GM10248 (cell line): Measurements from ENCODE around the gene GALK1.
A peak's percentile ranks its signal among the peaks of the same experiment; 100 is the strongest.

Experiments
- CTCF ChIA-PET: fragments of 300-600 bp; sonication (Branson Sonifier 250); formaldehyde crosslinking; extraction: SDS; loops from one replicate; lab custom pipeline; 2021; ENCODE audit warnings: antibody characterized with exemption; lab: Yijun Ruan, JAX
- POLR2A ChIA-PET: fragments of 350-650 bp; sonication (Branson Sonifier 250); formaldehyde crosslinking; extraction: SDS; loops from one replicate; lab custom pipeline; 2020; ENCODE audit warnings: antibody characterized with exemption; lab: Yijun Ruan, JAX
- DNase-seq: peaks from one replicate; pipeline ENCODE4 v3.0.0; 2012; ENCODE audit errors: extremely low spot score
- TF ChIP-seq, protein P1 (sequence below): IDR thresholded peaks from 2 replicates; pipeline ENCODE4 v1.5.1; 2012; ENCODE audit warnings: mild to moderate bottlenecking, low read depth; ENCODE audit errors: extremely low read depth, missing control alignments, control extremely low read depth

Gene GALK1

DNA sequence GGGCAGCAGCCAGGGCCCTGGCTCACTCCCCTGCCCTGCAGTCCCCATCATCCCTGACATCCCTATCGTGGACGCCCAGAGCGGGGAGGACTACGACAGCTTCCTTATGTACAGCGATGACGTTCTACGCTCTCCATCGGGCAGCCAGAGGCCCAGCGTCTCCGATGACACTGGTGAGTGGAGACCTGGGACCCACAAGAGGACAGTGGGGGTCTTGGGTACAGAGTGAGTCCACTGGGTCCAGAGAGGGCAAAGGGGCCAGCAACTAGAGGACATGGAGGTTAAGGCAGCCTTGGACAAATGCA lies 12.6 kb downstream of the GALK1 start:
- TF ChIP-seq, protein P1, sequence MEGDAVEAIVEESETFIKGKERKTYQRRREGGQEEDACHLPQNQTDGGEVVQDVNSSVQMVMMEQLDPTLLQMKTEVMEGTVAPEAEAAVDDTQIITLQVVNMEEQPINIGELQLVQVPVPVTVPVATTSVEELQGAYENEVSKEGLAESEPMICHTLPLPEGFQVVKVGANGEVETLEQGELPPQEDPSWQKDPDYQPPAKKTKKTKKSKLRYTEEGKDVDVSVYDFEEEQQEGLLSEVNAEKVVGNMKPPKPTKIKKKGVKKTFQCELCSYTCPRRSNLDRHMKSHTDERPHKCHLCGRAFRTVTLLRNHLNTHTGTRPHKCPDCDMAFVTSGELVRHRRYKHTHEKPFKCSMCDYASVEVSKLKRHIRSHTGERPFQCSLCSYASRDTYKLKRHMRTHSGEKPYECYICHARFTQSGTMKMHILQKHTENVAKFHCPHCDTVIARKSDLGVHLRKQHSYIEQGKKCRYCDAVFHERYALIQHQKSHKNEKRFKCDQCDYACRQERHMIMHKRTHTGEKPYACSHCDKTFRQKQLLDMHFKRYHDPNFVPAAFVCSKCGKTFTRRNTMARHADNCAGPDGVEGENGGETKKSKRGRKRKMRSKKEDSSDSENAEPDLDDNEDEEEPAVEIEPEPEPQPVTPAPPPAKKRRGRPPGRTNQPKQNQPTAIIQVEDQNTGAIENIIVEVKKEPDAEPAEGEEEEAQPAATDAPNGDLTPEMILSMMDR = no peak
- ChIA-PET CTCF (interaction anchor here (1.1 to 18.5 kb wide), 24 partner anchors 12 to 474 kb away, joined by 3 to 856 read pairs (median 12); partner anchors contain the start of genes GALK1, RECQL5, SAP30BP and SMIM5), POLR2A (interaction anchor here (0.8 to 3.2 kb wide), 2 partner anchors 23 to 90 kb away, joined by 3 to 21 read pairs; no protein-coding TSS in a partner anchor)
- no peak for DNase-seq

GRCh38 chr17:75751676-75752404 lies 13.2 kb downstream of the GALK1 start:
- ChIA-PET POLR2A (no interaction called here), CTCF (interaction anchor here (1.0 to 18.5 kb wide), 22 partner anchors 8 to 323 kb away, joined by 3 to 856 read pairs (median 16); partner anchors contain the start of genes GALK1, RECQL5, SAP30BP and SMIM5)
- TF ChIP-seq, protein P1 = no peak
- DNase-seq = no peak

DNA sequence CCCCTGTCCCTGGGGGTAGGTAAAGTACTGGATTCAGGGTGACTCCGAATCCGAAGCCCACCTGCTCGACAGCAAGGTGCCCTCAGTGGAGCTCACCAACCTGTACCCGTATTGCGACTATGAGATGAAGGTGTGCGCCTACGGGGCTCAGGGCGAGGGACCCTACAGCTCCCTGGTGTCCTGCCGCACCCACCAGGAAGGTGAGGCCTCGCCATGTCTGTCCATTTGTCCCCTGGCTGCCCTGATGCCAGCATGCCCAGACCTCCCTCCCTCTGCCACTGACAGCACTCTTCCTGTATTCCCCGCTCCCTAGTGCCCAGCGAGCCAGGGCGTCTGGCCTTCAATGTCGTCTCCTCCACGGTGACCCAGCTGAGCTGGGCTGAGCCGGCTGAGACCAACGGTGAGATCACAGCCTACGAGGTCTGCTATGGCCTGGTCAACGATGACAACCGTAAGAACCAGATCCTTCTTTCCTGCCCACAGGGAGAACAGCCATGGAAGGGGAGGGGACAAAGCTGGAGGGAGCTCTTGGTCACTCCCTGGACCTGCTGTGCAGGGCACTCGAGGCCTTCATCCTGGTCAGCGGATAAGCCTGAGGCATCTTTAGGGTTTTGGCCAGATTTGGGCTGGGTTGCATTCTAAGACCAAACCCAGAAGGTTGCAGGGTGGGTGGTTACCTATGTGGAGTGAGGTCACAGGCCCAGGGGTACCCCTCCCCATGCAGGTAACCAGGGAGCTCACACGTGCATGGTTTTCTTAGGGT lies 14.2 kb downstream of the GALK1 start:
- POLR2A ChIA-PET = interaction anchor here (0.6 to 1.4 kb wide), 4 partner anchors 22 to 86 kb away, joined by 3 to 5 read pairs (median 3); a partner anchor contains a TSS
- DNase-seq = no peak
- CTCF ChIA-PET = interaction anchor here (0.8 to 18.5 kb wide), 29 partner anchors 9 to 324 kb away, joined by 3 to 856 read pairs (median 7); partner anchors contain the start of genes GALK1, ITGB4, RECQL5 and SAP30BP
- TF ChIP-seq, protein P1 = no peak

DNA sequence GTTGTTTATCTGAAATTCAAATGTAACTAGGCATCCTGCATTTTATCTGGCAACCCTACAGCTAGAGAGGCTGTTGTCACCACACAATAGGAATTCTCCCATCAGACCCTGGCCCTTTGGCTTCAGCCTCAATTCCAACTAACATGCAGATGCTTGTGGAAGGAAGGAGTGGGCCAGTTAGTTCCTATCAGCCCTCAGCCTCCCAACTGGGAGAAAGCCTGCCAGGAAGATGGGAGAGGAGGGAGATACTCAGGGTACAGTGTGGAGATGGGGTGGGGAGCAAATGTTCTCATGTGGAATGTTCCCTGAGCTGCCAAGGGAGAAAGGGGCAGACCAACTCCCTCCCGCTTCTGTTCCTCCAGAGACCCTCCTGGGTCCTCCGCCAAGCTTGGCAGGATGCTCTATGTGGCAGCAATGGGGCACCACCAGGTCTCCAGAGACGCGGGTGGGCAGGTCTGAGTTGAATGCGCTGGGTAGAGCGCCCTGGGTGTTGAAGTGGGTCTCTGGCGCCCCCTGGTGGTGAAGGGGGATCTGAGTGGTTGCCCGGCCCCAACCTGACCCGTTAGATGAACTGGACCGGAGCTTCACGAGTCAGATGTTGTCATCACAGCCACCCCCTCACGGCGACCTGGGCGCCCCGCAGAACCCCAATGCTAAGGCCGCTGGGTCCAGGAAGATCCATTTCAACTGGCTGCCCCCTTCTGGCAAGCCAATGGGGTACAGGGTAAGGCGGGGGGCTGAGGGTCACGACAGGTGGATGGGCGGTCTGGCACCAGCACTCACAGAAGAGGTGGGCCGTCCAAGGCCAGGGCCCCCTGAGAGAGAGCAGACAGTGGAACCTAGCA lies 15.2 kb downstream of the GALK1 start:
- DNase-seq = peak; percentile 86
- ChIA-PET POLR2A (interaction anchor here (1.0 to 1.4 kb wide), 3 partner anchors 23 to 30 kb away, joined by 3 to 5 read pairs (median 3); a partner anchor contains a TSS), CTCF (interaction anchor here (0.6 to 18.5 kb wide), 50 partner anchors 8 to 789 kb away, joined by 3 to 856 read pairs (median 5); partner anchors contain the start of genes GALK1, ITGB4, RECQL5 and SAP30BP)
- TF ChIP-seq, protein P1 = peak; percentile 89

DNA sequence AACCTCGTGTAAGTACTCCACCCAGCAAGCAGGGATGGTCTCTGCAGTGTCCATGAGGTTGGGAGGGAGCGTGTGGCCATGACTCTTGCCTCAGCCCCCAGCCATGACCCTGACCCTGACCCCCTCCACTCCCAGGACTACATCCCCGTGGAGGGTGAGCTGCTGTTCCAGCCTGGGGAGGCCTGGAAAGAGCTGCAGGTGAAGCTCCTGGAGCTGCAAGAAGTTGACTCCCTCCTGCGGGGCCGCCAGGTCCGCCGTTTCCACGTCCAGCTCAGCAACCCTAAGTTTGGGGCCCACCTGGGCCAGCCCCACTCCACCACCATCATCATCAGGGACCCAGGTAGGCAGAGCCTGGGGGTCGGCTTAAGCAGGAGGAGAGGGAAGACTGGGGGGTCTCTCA lies 16.3 kb downstream of the GALK1 start:
- TF ChIP-seq, protein P1 = no peak
- no peak for DNase-seq
- ChIA-PET CTCF (interaction anchor here (1.0 to 18.5 kb wide), 31 partner anchors 9 to 788 kb away, joined by 3 to 856 read pairs (median 11); partner anchors contain the start of genes ITGB4, RECQL5, SAP30BP and SMIM5), POLR2A (no interaction called here)
